LNCaP clone FGC (cell line): ENCODE measurements around the gene GLRA3.
A peak's percentile ranks its signal among the peaks of the same experiment; 100 is the strongest.

Source experiments
- DNase-seq: peaks from one replicate; pipeline ENCODE4 v3.0.0-alpha.2; 2011; ENCODE audit warnings: low read depth
- H3K4me3 ChIP-seq: 2 replicates; pipeline ENCODE4 v1.5.1; 2011; ENCODE audit warnings: mild to moderate bottlenecking, low read depth, low read length, control low read depth
- CTCF ChIP-seq: IDR thresholded peaks from 2 replicates; pipeline ENCODE4 v1.5.1; 2012; ENCODE audit warnings: mild to moderate bottlenecking; ENCODE audit not compliant: control insufficient read depth, insufficient read depth; ENCODE audit errors: extremely low read depth

The GLRA3 gene

GRCh38 chr4:174717828-174718227 lies 111.2 kb downstream of the GLRA3 start:
- DNase-seq = no peak
- no peak for TF ChIP-seq CTCF
- no peak overlapping the region for H3K4me3 ChIP-seq

- H3K4me3 ChIP-seq = no peak overlapping the region
- no peak for DNase-seq
- no peak for TF ChIP-seq CTCF
Observed at GRCh38 chr4:174716986-174717770, 111.9 kb downstream of the GLRA3 start.

GRCh38 chr4:174714393-174715211 lies 114.4 kb downstream of the GLRA3 start:
- TF ChIP-seq CTCF = peak; percentile 86
- DNase-seq = peak; percentile 31
- no peak overlapping the region for H3K4me3 ChIP-seq

GRCh38 chr4:174713821-174714220 lies 115.2 kb downstream of the GLRA3 start:
- no peak for TF ChIP-seq CTCF
- no peak for DNase-seq
- H3K4me3 ChIP-seq = no peak overlapping the region

GRCh38 chr4:174713181-174713580 lies 115.9 kb downstream of the GLRA3 start:
- no peak for TF ChIP-seq CTCF
- no peak overlapping the region for H3K4me3 ChIP-seq
- DNase-seq = no peak

GRCh38 chr4:174709526-174709925 lies 119.5 kb downstream of the GLRA3 start:
- DNase-seq = no peak
- H3K4me3 ChIP-seq = no peak overlapping the region
- no peak for TF ChIP-seq CTCF

GRCh38 chr4:174708381-174708780 lies 120.7 kb downstream of the GLRA3 start:
- TF ChIP-seq CTCF = no peak
- DNase-seq = no peak
- no peak overlapping the region for H3K4me3 ChIP-seq
